Measurements from ENCODE around the gene ZNF431.
"Not testable (repeated sequence)": the region's sequence is repeated elsewhere in the genome, so short reads cannot be mapped to it uniquely, and the experiment has no call there.

ZNF431 gene

GRCh38 chr19:21141787-21142464 is at the start of gene ZNF431:
Gene ZNF431, plus strand, starts transcription at chr19:21142040. Its CDS starts 144 bp downstream, at chr19:21142184.
- in situ Hi-C loops (cut with MboI; ENCODE audit: low sequenced_read_pairs) = no loop called here

- in situ Hi-C loops (cut with MboI; ENCODE audit: low sequenced_read_pairs) = no loop called here
These were observed 49.7 kb upstream of the ZNF431 start for GRCh38 chr19:21092109-21092508.

GRCh38 chr19:21094347-21095025 is 47.4 kb upstream of the ZNF431 start:
- in situ Hi-C loops (cut with MboI; ENCODE audit: low sequenced_read_pairs) = no loop called here

GRCh38 chr19:21098291-21098690 is 43.5 kb upstream of the ZNF431 start:
- in situ Hi-C loops (cut with MboI; ENCODE audit: low sequenced_read_pairs) = no loop called here

- in situ Hi-C loops (cut with MboI; ENCODE audit: low sequenced_read_pairs) = no loop called here
These were observed 40.2 kb upstream of the ZNF431 start for GRCh38 chr19:21101521-21102242.

- in situ Hi-C loops (cut with MboI; ENCODE audit: low sequenced_read_pairs) = no loop called here
These were observed 32.7 kb upstream of the ZNF431 start for GRCh38 chr19:21109116-21109515.

GRCh38 chr19:21110183-21110582 is 31.7 kb upstream of the ZNF431 start:
- in situ Hi-C loops (cut with MboI; ENCODE audit: low sequenced_read_pairs) = no loop called here

- in situ Hi-C loops (cut with MboI; ENCODE audit: low sequenced_read_pairs) = no loop called here
These were observed 26.4 kb upstream of the ZNF431 start for GRCh38 chr19:21115430-21115829.

GRCh38 chr19:21117041-21117907 is 24.6 kb upstream of the ZNF431 start:
- in situ Hi-C loops (cut with MboI; ENCODE audit: low sequenced_read_pairs) = no loop called here

GRCh38 chr19:21126078-21126477 is 15.8 kb upstream of the ZNF431 start:
- in situ Hi-C loops (cut with MboI; ENCODE audit: low sequenced_read_pairs) = no loop called here

GRCh38 chr19:21127001-21127400 is 14.8 kb upstream of the ZNF431 start:
- in situ Hi-C loops (cut with MboI; ENCODE audit: low sequenced_read_pairs) = no loop called here

GRCh38 chr19:21127898-21128297 is 13.9 kb upstream of the ZNF431 start:
- in situ Hi-C loops (cut with MboI; ENCODE audit: low sequenced_read_pairs) = no loop called here

- in situ Hi-C loops (cut with MboI; ENCODE audit: low sequenced_read_pairs) = no loop called here
These were observed 12.7 kb upstream of the ZNF431 start for GRCh38 chr19:21128901-21129698.

GRCh38 chr19:21130097-21130775 is 11.6 kb upstream of the ZNF431 start:
- in situ Hi-C loops (cut with MboI; ENCODE audit: low sequenced_read_pairs) = no loop called here

- in situ Hi-C loops (cut with MboI; ENCODE audit: low sequenced_read_pairs) = no loop called here
These were observed 8.2 kb upstream of the ZNF431 start for GRCh38 chr19:21133633-21134032.

- in situ Hi-C loops (cut with MboI; ENCODE audit: low sequenced_read_pairs) = no loop called here
These were observed 6.9 kb upstream of the ZNF431 start for GRCh38 chr19:21134934-21135366.

- in situ Hi-C loops (cut with MboI; ENCODE audit: low sequenced_read_pairs) = no loop called here
These were observed 6.4 kb upstream of the ZNF431 start for GRCh38 chr19:21135433-21135832.

GRCh38 chr19:21138130-21138529 is 3.7 kb upstream of the ZNF431 start:
- in situ Hi-C loops (cut with MboI; ENCODE audit: low sequenced_read_pairs) = no loop called here

- in situ Hi-C loops (cut with MboI; ENCODE audit: low sequenced_read_pairs) = not testable (repeated sequence)
These were observed 834 bp upstream of the ZNF431 start for GRCh38 chr19:21141006-21141405.

GRCh38 chr19:21143428-21143827 is 1.6 kb downstream of the ZNF431 start:
- in situ Hi-C loops (cut with MboI; ENCODE audit: low sequenced_read_pairs) = no loop called here
